ENCODE measurements around the gene NR6A1.

DNA sequence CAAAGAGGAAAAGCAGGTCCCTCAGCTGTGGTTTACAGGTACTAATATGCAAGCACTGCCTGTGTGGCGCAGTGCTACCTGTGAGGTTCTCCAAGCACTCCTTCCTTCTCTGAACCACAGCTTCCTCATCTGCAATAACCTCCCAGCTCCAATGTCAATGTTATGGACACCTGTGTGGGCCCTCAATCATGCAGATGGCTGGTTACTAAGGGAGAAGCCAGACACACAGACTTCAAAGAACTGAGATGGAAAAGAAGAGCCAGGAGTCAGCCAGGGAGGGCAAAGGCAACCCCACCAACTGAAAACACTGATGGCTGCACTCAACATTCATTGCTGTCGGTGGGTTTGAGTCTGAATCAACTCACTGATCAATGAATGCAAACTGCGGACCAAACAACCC, 77.7 kb downstream of the NR6A1 start:
- TF ChIP-seq, protein P1, sequence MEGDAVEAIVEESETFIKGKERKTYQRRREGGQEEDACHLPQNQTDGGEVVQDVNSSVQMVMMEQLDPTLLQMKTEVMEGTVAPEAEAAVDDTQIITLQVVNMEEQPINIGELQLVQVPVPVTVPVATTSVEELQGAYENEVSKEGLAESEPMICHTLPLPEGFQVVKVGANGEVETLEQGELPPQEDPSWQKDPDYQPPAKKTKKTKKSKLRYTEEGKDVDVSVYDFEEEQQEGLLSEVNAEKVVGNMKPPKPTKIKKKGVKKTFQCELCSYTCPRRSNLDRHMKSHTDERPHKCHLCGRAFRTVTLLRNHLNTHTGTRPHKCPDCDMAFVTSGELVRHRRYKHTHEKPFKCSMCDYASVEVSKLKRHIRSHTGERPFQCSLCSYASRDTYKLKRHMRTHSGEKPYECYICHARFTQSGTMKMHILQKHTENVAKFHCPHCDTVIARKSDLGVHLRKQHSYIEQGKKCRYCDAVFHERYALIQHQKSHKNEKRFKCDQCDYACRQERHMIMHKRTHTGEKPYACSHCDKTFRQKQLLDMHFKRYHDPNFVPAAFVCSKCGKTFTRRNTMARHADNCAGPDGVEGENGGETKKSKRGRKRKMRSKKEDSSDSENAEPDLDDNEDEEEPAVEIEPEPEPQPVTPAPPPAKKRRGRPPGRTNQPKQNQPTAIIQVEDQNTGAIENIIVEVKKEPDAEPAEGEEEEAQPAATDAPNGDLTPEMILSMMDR (IDR thresholded peaks at IDR 0.05) = no peak
- TF ChIP-seq EP300 (IDR thresholded peaks at IDR 0.05) (no peak), POLR2AphosphoS5 (IDR thresholded peaks at IDR 0.05) (no peak), POLR2A (IDR thresholded peaks at IDR 0.05; ENCODE audit: low read depth) (no peak)

All from esophagus muscularis mucosa (tissue), 4 donors.